Measurements from ENCODE around the gene SOX13.
"Not testable (repeated sequence)": the region's sequence is repeated elsewhere in the genome, so short reads cannot be mapped to it uniquely, and the experiment has no call there.

SOX13 gene

DNA sequence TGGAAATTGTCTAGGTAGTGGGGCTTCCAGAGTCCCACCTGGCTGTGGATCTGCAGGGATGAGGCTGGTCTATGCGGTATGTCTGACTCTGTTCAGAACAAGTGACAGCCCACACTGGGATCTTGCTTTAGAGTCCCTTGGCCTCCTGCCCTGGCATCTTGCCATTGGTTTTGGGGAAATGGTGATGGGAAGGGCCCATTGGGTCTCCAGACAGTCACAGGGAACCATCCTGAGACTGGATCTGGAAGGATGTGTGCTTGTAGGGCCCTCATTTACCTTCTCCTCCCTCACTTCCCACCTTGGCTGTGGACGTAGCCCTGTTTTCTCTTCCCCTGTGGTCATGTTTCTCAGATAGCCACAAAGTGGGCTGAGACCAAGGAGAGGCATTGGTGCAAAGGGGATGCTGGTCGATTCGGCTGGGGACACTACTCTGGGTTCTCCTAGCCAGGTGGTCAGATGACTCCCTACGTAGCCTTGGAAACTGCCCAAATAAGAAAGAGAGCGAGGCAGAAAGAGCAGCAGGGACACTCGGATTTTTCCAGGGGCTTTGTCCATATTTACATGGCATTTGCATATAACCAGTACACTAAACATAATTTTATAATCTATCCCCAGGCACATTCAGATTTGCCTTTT, 15.1 kb downstream of the SOX13 start:
- H3K27ac ChIP-seq = peak overlapping the region; percentile 61

DNA sequence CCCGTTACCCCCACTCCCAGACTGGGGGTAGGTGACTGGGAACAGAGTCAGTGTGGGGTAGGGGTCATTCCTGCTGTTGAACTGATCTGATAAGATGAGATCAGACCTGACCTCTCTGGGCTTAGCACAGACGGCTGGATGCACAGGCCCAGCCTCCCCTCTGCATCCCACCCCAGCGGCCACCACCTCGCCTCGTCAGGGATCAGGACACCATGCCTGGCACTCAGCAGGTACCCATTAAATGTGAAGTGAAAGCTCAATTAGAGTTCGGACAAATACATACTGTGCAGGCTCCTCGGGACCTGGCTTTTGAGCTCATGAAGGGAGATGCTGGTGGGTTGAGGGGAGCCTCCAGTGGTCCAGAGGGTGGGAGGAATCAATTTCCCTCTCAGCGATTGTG, 15.7 kb downstream of the SOX13 start:
- peak overlapping the region; percentile 61 for H3K27ac ChIP-seq
- TF ChIP-seq, protein P1, sequence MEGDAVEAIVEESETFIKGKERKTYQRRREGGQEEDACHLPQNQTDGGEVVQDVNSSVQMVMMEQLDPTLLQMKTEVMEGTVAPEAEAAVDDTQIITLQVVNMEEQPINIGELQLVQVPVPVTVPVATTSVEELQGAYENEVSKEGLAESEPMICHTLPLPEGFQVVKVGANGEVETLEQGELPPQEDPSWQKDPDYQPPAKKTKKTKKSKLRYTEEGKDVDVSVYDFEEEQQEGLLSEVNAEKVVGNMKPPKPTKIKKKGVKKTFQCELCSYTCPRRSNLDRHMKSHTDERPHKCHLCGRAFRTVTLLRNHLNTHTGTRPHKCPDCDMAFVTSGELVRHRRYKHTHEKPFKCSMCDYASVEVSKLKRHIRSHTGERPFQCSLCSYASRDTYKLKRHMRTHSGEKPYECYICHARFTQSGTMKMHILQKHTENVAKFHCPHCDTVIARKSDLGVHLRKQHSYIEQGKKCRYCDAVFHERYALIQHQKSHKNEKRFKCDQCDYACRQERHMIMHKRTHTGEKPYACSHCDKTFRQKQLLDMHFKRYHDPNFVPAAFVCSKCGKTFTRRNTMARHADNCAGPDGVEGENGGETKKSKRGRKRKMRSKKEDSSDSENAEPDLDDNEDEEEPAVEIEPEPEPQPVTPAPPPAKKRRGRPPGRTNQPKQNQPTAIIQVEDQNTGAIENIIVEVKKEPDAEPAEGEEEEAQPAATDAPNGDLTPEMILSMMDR (IDR thresholded peaks at IDR 0.05) = no peak
- TF ChIP-seq ZFX (IDR thresholded peaks at IDR 0.05; ENCODE audit: borderline replicate concordance) = no peak

More for the DNA sequence above, 15.1 kb downstream of the SOX13 start:
- TF ChIP-seq, protein P1 (IDR thresholded peaks at IDR 0.05) = no peak
- TF ChIP-seq ZFX (IDR thresholded peaks at IDR 0.05; ENCODE audit: borderline replicate concordance) = no peak

DNA sequence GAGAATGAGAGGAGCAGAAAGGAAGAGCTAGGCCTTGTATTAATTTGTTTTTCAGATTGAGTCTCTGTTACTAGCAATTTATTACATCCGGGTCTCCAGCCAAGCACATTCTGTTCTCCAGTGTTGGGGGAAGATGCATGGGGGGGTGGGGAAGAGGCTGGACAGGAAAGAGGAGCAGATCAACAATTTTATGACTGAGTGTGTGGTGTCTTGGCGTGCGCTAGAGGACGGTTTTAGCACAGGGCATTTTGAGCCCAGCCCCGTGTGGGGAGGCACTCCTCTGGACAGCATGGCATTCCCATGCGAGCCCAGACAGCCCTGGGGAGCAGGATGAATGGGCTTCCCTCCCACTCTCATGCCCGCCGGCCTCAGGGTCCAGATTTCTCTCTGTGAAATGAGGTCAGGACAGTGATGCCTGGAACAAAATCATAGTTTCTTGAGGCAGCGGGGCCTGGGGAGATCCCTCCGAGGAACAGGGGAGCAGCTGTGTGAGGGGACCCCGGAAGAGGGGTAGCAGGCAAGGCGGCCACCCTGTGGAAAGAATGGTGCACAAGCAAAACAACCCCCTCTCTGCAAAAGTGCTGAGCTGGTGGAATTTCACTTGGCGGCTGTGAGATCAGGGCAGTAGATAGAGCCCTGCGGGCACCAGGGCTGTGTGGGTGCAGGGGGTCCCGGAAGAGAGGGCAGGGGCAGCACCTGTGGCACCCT, 16.3 kb downstream of the SOX13 start:
- H3K27ac ChIP-seq = peak overlapping the region; percentile 61
- TF ChIP-seq, protein P1 (IDR thresholded peaks at IDR 0.05) = no peak
- no peak for TF ChIP-seq ZFX (IDR thresholded peaks at IDR 0.05; ENCODE audit: borderline replicate concordance)

DNA sequence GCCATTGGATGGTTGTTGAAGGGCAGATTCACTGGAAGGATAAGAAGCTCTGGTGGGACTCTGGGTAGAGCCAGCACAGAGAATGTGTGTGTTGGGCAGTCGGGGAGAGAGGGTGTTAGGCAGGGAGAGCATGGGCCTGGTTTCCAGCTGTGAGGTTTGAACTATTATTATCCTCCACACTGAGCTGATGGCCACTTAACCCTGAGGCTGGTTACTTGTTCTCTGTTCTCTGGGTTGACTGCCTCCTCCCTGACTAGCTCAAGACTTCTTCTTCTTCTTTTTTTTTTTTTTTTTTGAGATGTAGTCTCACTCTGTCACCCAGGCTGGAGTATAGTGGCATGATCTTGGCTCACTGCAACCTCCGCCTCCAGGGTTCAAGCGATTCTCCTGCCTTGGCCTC, 17.2 kb downstream of the SOX13 start:
- H3K27ac ChIP-seq = not testable (repeated sequence)

DNA sequence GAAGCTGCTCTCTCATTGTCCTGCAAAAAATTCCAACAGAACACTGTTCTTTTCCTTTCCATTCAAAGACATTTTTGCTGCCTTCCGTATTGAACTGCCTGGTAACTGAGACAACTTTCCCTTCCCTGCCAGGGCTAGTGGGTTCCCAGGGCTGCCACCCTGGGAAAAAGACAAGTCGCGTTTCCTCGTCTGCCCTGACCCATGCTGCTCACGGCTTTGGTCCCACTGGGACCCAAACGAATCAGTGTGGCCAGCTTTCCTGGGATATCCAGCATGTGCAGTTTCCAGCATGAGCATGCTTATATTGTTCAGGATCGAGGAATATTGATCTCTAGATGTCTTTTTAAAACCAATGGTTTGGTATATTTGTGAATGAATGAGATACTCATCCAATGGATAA, 18.2 kb downstream of the SOX13 start:
- TF ChIP-seq ZFX (IDR thresholded peaks at IDR 0.05; ENCODE audit: borderline replicate concordance) = no peak
- TF ChIP-seq, protein P1 (IDR thresholded peaks at IDR 0.05) = no peak
- H3K27ac ChIP-seq = no peak overlapping the region; the same call in 1 of the 2 replicates

DNA sequence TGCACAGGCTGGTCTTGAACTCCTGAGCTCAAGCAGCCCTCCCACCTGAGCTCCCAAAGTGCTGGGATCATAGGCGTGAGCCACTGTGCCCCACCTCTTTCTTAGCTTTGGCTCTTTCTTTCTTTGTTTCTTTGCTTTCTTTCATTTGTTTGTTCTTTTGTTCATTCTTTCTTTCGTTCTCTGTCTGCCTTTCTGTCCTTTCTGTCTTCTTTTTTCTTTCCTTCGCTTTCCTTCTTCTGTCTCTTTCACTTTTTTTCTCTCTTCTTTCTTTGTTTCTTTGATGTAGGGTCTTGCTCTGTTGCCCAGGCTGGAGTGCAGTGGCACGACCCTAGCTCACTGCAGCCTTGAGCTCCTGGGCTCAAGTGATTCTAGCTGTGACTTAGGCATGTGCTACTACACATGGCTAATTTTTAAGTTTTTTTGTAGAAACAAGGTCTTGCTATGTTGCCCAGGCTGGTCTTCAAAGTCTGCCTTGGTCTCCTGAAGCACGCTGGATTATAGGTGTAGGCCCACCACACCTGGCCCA, 18.9 kb downstream of the SOX13 start:
- TF ChIP-seq, protein P1 (IDR thresholded peaks at IDR 0.05) = no peak
- no peak for TF ChIP-seq ZFX (IDR thresholded peaks at IDR 0.05; ENCODE audit: borderline replicate concordance)
- H3K27ac ChIP-seq = no peak overlapping the region

DNA sequence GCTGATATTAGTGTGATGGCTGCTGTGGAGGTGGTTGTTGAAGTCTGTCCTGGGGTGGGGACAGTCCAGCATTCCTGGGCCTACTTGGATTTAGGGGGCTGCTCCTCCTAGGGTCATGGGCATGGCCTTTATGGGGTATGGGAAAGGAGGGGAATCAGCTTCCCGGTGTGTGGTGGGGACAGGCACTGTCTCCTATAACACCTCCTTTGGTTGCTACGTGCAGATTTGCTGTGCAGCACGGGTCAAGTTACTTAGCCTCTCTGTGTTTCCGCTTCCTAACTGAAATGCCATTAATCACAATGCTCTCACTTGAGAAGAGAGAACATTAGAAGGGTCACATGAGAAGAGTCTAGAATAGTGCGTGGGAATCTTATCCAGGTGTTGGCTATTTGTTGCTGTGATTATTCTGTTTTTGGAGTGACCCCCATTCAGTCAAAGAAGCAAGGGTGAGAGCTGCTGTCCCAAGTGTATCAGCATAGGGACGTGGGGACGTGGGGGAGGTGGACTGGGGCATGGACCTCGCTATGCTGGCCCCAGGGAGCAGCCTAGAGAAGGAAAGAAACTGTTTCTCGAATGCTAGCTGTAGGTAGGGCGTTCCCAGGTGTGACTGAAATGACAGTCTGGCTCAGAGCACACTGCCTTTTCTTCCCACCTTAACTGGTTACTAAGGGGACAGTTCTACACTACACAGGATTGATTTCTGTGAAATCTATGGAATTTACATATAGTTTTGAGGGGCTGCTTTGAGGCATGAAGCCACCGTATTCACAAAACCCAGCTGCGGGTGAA, 19.9 kb downstream of the SOX13 start:
- TF ChIP-seq, protein P1 (IDR thresholded peaks at IDR 0.05) = no peak
- no peak for TF ChIP-seq ZFX (IDR thresholded peaks at IDR 0.05; ENCODE audit: borderline replicate concordance)
- H3K27ac ChIP-seq = peak overlapping the region; percentile 26
